ENCODE data around the gene MAGEE2.
"Not testable (repeated sequence)": the region's sequence is repeated elsewhere in the genome, so short reads cannot be mapped to it uniquely, and the experiment has no call there.

Gene MAGEE2

GRCh38 chrX:75784680-75785491, at the start of gene MAGEE2:
Gene MAGEE2, minus strand, starts transcription at chrX:75785254. Its CDS starts 203 bp downstream, at chrX:75785051.
- DNase-seq = no peak

GRCh38 chrX:75786290-75786689, 1.2 kb upstream of the MAGEE2 start:
- DNase-seq = no peak

GRCh38 chrX:75781611-75782010, 3.4 kb downstream of the MAGEE2 start:
- no peak for DNase-seq

GRCh38 chrX:75768063-75768462, 17.0 kb downstream of the MAGEE2 start:
- DNase-seq = not testable (repeated sequence)

- DNase-seq = no peak
Observed at GRCh38 chrX:75748431-75748830, 36.6 kb downstream of the MAGEE2 start.

GRCh38 chrX:75746891-75747639, 38.0 kb downstream of the MAGEE2 start:
- DNase-seq = peak; percentile 43
